Measurements from ENCODE around the gene ZBTB24.
A peak's percentile ranks its signal among the peaks of the same experiment; 100 is the strongest.

- TF ChIP-seq, protein P1, sequence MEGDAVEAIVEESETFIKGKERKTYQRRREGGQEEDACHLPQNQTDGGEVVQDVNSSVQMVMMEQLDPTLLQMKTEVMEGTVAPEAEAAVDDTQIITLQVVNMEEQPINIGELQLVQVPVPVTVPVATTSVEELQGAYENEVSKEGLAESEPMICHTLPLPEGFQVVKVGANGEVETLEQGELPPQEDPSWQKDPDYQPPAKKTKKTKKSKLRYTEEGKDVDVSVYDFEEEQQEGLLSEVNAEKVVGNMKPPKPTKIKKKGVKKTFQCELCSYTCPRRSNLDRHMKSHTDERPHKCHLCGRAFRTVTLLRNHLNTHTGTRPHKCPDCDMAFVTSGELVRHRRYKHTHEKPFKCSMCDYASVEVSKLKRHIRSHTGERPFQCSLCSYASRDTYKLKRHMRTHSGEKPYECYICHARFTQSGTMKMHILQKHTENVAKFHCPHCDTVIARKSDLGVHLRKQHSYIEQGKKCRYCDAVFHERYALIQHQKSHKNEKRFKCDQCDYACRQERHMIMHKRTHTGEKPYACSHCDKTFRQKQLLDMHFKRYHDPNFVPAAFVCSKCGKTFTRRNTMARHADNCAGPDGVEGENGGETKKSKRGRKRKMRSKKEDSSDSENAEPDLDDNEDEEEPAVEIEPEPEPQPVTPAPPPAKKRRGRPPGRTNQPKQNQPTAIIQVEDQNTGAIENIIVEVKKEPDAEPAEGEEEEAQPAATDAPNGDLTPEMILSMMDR (IDR thresholded peaks at IDR 0.05) = no peak
- TF ChIP-seq TCF7L2 (IDR thresholded peaks at IDR 0.05; ENCODE audit: low read depth, low read length) (no peak), POLR2AphosphoS5 (IDR thresholded peaks at IDR 0.05; ENCODE audit: low read depth, low read length) (peak; percentile 11; the same call in 1 of the 2 replicates)
- TF ChIP-seq, protein P2, sequence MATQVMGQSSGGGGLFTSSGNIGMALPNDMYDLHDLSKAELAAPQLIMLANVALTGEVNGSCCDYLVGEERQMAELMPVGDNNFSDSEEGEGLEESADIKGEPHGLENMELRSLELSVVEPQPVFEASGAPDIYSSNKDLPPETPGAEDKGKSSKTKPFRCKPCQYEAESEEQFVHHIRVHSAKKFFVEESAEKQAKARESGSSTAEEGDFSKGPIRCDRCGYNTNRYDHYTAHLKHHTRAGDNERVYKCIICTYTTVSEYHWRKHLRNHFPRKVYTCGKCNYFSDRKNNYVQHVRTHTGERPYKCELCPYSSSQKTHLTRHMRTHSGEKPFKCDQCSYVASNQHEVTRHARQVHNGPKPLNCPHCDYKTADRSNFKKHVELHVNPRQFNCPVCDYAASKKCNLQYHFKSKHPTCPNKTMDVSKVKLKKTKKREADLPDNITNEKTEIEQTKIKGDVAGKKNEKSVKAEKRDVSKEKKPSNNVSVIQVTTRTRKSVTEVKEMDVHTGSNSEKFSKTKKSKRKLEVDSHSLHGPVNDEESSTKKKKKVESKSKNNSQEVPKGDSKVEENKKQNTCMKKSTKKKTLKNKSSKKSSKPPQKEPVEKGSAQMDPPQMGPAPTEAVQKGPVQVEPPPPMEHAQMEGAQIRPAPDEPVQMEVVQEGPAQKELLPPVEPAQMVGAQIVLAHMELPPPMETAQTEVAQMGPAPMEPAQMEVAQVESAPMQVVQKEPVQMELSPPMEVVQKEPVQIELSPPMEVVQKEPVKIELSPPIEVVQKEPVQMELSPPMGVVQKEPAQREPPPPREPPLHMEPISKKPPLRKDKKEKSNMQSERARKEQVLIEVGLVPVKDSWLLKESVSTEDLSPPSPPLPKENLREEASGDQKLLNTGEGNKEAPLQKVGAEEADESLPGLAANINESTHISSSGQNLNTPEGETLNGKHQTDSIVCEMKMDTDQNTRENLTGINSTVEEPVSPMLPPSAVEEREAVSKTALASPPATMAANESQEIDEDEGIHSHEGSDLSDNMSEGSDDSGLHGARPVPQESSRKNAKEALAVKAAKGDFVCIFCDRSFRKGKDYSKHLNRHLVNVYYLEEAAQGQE (IDR thresholded peaks at IDR 0.05; ENCODE audit: insufficient read depth in 1 of 2, low read depth in 2 of 2, low read length in 1 of 2) = no peak
These were observed 33.8 kb downstream of the ZBTB24 start for GRCh38 chr6:109449064-109449794.

All from Panc1 (cell line).